ENCODE measurements around the gene CCDC73. TPM values are rescaled to one million over a fixed set of nuclear protein-coding genes. Genes with fewer than 3 reads are reported as not detected.
"Not testable (repeated sequence)": the region's sequence is repeated elsewhere in the genome, so short reads cannot be mapped to it uniquely, and the experiment has no call there.

Gene CCDC73
- total RNA-seq, 1 experiment from 2014 or later = not detected

GRCh38 chr11:32752001-32752400 is 42.5 kb downstream of the CCDC73 start:
- in situ Hi-C loops (cut with HindIII; ENCODE audit: low pct_unique_long_range_greater_than_20kb, low sequenced_read_pairs) = no loop called here
- DNase-seq (ENCODE audit: low read depth, low spot score) = peak; percentile 27

GRCh38 chr11:32751381-32751780 is 43.1 kb downstream of the CCDC73 start:
- in situ Hi-C loops (cut with HindIII; ENCODE audit: low pct_unique_long_range_greater_than_20kb, low sequenced_read_pairs) = no loop called here

GRCh38 chr11:32729976-32730375 is 64.5 kb downstream of the CCDC73 start:
- no peak for DNase-seq (ENCODE audit: low read depth, low spot score)
- in situ Hi-C loops (cut with HindIII; ENCODE audit: low pct_unique_long_range_greater_than_20kb, low sequenced_read_pairs) = no loop called here

More at GRCh38 chr11:32751381-32751780, 43.1 kb downstream of the CCDC73 start:
- peak; percentile 65 for DNase-seq (ENCODE audit: low read depth, low spot score)

GRCh38 chr11:32723332-32723731 is 71.1 kb downstream of the CCDC73 start:
- in situ Hi-C loops (cut with HindIII; ENCODE audit: low pct_unique_long_range_greater_than_20kb, low sequenced_read_pairs) = no loop called here
- no peak for DNase-seq (ENCODE audit: low read depth, low spot score)

DNA sequence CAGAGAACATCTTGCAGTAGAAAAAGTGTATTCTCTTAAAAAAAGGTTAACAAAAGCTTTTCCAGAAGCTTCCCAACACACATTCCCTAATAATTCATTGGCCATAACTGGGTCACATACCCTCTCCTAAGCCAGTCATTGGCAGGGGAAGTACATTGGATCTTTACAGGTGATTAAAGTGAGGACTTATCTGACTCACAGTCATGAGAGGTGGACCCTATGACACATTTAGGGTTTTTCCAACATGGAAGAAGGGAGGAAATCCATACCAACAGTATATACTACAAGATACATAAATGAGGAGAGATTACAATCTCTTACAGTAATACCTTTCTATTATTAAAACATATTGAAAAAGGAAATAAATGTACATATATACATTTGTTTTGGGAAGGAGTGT is 72.2 kb downstream of the CCDC73 start:
- no peak for DNase-seq (ENCODE audit: low read depth, low spot score)
- in situ Hi-C loops (cut with HindIII; ENCODE audit: low pct_unique_long_range_greater_than_20kb, low sequenced_read_pairs) = no loop called here

DNA sequence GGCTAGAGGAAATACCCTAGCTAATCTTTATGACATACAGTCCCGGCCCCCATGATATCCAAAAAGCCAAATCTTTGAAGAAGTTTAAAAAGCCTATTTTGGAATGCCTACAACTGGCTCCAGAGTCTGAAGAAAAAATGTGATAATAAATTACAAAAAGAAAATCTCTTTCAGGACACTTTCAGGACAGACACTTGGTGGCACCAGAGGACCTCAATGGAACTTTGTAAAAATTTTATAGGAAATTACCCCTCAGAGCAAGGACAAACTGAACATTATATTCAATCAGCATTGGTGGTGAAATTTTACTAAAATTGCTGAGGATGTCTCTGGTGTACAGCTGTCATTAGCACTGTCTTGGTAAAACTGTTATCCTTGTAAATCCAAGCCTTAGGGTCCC is 81.0 kb downstream of the CCDC73 start:
- peak; percentile 23 for DNase-seq (ENCODE audit: low read depth, low spot score)
- in situ Hi-C loops (cut with HindIII; ENCODE audit: low pct_unique_long_range_greater_than_20kb, low sequenced_read_pairs) = no loop called here

DNA sequence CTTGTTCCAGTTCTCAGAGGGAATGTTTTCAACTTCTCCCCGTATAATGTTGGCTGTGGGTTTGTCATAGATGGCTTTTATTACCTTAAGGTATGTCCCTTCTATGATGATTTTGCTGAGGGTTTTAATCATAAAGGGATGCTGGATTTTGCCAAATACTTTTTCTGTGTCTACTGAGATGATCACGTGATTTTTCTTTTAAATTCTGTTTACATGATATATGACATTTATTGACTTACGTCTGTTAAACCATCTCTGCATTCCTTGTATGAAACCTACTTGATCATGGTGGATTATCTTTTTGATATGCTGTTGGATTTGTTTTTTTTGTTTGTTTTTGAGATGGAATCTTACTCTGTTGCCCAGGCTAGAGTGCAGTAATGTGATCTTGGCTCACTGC is 85.5 kb downstream of the CCDC73 start:
- in situ Hi-C loops (cut with HindIII; ENCODE audit: low pct_unique_long_range_greater_than_20kb, low sequenced_read_pairs) = not testable (repeated sequence)

DNA sequence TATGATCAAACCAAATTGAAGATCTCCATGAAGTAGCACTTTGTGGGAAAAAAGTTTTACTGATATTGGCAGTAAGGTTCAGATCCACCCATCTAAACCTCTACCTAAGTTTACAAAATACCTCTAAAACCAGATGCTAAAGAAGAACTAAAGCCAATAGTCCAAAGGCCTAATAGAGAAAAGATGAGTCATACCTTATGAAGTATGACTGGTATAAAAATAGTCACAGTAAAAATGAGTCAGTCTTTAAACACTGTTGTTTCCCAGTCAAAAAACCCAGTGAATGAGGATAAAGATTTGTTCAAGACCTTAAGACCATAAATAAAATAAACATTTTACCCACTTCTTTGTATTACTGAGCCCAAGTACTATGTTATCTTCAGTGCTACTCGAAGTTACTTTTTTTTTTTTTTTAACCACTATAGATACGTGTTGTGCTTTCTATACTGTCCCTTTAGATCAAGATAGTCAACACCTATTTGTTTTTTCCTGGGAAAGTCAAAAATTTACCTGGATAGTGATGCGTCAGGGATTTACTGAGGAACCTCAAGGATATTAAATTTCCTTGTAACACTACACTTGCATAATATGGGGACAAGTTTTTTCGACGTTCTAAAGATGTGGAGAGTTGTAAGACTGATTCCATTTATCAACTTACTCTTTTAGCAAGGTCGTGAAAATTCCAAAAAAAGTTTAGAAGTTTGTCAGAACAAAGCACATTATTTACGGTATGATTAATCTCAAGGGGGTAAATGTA is 87.3 kb downstream of the CCDC73 start:
- peak; percentile 22 for DNase-seq (ENCODE audit: low read depth, low spot score)
- in situ Hi-C loops (cut with HindIII; ENCODE audit: low pct_unique_long_range_greater_than_20kb, low sequenced_read_pairs) = no loop called here

More for the DNA sequence above, 85.5 kb downstream of the CCDC73 start:
- DNase-seq (ENCODE audit: low read depth, low spot score) = not testable (repeated sequence)

DNA sequence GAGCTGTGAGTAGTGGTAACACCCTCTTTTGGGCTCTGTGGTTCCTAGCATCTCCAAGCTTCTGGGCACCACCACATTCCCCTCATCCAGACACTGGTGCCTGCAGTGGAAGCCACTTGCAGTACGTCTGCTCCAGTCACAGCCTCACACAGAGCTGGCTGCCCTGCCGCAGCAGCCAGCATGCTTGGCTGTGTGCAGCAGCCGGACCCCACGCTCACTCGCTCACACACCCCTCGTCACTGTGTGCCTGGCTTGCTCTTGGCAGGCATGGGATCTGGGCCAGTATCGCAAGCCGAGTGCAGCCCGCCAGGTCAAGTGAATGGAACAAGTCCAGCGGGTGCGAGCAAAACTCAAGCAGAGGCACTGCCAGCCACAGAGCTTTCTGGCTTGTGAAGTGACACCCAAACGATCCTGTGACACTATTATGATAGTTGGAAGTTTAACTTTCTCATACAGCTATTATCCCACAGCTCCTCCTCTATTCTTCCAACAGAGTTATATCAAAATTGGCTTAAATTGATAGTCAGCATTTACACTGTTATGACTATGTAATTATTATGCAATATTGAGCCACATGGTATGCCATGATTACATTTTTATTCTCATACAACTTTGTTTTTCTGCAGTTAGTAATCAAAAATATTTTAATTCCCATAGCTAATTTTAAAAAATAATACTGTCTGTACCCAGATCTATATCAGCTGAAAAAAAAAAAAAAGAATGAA is 89.0 kb downstream of the CCDC73 start:
- DNase-seq (ENCODE audit: low read depth, low spot score) = no peak
- in situ Hi-C loops (cut with HindIII; ENCODE audit: low pct_unique_long_range_greater_than_20kb, low sequenced_read_pairs) = no loop called here

DNA sequence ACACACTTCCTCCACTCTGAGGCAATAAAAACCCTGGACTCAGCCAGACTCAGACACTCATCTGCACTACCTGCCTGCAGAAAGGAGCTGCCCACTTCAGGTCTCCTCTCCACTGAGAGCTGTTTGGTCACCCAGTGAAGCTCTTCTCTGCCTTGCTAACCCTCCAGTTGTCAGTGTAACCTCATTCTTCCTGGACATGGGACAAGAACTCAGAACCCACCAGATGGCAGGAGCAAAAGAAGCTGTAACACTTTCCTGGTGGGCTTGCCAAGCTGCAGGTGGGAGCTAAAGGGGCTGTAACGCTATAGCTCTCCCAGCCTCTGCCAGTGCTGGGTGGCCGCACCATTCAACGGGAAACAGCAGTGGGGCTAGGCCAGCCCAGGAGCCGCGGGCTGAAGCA is 89.7 kb downstream of the CCDC73 start:
- DNase-seq (ENCODE audit: low read depth, low spot score) = no peak
- in situ Hi-C loops (cut with HindIII; ENCODE audit: low pct_unique_long_range_greater_than_20kb, low sequenced_read_pairs) = no loop called here

- in situ Hi-C loops (cut with HindIII; ENCODE audit: low pct_unique_long_range_greater_than_20kb, low sequenced_read_pairs) = no loop called here
- DNase-seq (ENCODE audit: low read depth, low spot score) = no peak
Observed at GRCh38 chr11:32704261-32704660, 90.2 kb downstream of the CCDC73 start.

- in situ Hi-C loops (cut with HindIII; ENCODE audit: low pct_unique_long_range_greater_than_20kb, low sequenced_read_pairs) = no loop called here
- no peak for DNase-seq (ENCODE audit: low read depth, low spot score)
Observed at GRCh38 chr11:32701616-32702015, 92.8 kb downstream of the CCDC73 start.

DNA sequence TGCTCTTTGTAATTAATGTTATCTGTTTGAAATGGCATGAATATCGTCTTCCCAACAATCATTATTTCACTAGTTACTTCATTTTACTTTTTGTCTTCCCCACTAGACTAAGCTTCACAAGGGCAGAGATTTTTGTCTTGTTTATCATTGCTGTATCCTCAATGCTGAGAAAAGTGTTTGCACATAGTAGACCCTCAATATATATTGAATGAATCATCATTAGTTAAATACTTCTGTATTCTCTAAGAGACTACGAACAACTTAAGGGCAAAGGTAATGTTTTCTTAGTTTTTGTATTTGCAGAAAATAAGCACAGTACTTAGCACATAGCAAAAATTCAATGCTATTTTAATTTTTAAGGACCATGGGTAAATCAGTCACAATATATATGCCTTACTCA is 95.9 kb downstream of the CCDC73 start:
- DNase-seq (ENCODE audit: low read depth, low spot score) = no peak
- in situ Hi-C loops (cut with HindIII; ENCODE audit: low pct_unique_long_range_greater_than_20kb, low sequenced_read_pairs) = no loop called here

DNA sequence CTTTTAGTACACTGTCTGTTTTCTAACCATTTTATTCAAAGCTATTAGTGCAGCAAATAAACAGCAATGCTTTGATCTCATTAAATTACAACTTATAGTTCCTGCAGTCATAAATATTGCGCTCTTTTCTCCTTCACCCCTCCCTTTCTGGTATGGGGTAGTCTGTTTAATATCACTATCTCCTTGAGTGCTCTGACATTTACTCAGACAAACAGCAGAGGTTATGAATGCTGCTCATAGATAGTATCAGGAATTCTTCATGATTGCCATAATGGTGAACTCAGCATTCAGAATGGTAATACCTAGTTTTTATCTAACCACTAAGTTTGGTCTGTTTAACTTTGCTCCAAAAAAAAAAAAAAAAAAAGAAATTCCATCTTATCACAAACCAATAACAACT is 123.4 kb downstream of the CCDC73 start:
- in situ Hi-C loops (cut with HindIII; ENCODE audit: low pct_unique_long_range_greater_than_20kb, low sequenced_read_pairs) = no loop called here
- DNase-seq (ENCODE audit: low read depth, low spot score) = no peak

DNA sequence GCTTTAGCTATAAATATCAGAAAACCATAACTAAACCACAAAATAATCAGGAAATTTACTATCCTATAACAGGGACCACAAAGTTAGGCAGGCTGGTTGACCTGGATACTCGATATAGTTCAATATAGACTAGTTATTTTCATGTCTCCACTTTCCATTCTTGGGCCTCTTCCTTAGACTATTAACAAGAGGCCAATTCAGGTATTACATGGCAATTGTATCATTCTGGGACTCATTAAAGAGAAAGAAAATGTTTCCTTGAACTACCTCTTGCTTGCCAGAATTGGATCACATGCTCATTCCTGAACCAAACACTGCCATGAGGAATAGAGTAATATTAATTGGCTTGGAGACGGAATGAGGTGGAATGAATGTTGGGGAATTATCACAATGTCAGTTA is 134.8 kb downstream of the CCDC73 start:
- in situ Hi-C loops (cut with HindIII; ENCODE audit: low pct_unique_long_range_greater_than_20kb, low sequenced_read_pairs) = no loop called here
- DNase-seq (ENCODE audit: low read depth, low spot score) = peak; percentile 2

GRCh38 chr11:32658639-32659406 is 135.6 kb downstream of the CCDC73 start:
- in situ Hi-C loops (cut with HindIII; ENCODE audit: low pct_unique_long_range_greater_than_20kb, low sequenced_read_pairs) = no loop called here
- DNase-seq (ENCODE audit: low read depth, low spot score) = no peak

GRCh38 chr11:32643526-32643925 is 150.9 kb downstream of the CCDC73 start:
- no peak for DNase-seq (ENCODE audit: low read depth, low spot score)
- in situ Hi-C loops (cut with HindIII; ENCODE audit: low pct_unique_long_range_greater_than_20kb, low sequenced_read_pairs) = no loop called here

GRCh38 chr11:32641361-32641760 is 153.1 kb downstream of the CCDC73 start:
- DNase-seq (ENCODE audit: low read depth, low spot score) = no peak
- in situ Hi-C loops (cut with HindIII; ENCODE audit: low pct_unique_long_range_greater_than_20kb, low sequenced_read_pairs) = no loop called here
